ENCODE data around the gene PSTPIP1. TPM values are rescaled to one million over a fixed set of nuclear protein-coding genes. Genes with fewer than 3 reads are reported as not detected.

PSTPIP1 gene
- total and polyA plus RNA-seq, 2 of the 4 experiments (the other 2 are of a cell fraction) = 0.36 to 1.1 TPM

DNA sequence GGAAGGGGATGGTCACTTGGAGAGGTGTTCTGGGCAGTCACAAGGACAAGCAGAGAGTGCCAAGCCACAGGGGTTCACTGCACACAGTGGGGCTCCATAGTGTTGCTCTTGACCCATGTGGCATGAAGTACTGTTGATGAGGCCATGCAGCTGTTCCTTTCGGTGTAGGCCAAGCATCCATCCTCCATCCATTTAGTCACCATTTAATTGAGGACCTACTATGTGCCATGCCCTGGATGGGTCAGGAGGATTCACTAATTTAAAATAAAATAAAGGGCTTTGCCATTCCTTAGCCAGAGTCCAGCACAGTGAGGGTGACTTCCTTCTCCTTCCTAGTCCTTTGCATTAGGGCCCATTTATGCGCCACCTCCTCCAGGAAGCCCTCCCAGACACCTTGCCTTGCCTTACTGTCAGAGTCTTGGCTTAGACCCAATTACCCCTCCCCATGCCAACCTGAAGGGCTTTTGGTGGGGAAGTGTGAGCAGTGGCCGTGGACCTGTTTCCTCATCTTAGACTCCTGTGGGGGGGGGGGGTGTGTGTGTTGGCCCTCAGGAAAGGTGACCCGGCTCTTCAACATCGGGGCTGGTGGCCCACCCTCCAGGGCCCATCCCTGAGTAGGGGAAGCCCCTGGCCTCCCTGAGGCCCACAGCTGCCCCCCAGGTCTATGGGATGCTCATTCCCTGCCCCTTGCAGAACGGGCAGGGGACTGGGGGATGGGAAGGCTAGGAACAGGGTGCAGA lies 25.6 kb downstream of the PSTPIP1 start:
- Histone ChIP-seq H3K9ac (ENCODE audit: low read depth, low read length) (no peak overlapping the region), H3K9me3 (ENCODE audit: control insufficient read depth, insufficient read depth, low read length) (no peaks in the 10 kb centered on the region), H3K56ac (ENCODE audit: extremely low read depth, insufficient read depth, low read length) (no peak overlapping the region), H3K14ac (replicated peaks; ENCODE audit: low read depth, low read length) (peak overlapping the region; percentile 78), H3K18ac (ENCODE audit: low read depth, low read length) (no peak overlapping the region), H3K4me3 (ENCODE audit: insufficient read depth, low read depth, low read length) (no peak overlapping the region), H3K23ac (ENCODE audit: low read depth, low read length) (no peak overlapping the region), H4K8ac (ENCODE audit: low read depth in 2 of 2, low read length in 2 of 2) (peak overlapping the region; percentile 55 to 66; a peak in 2 of 4 replicates), H3K79me1 (ENCODE audit: low read depth in 1 of 2, low read length in 2 of 2) (no peaks in the 10 kb centered on the region), H3K9me1 (ENCODE audit: insufficient read depth, low read length) (peaks cover 14% of the 10 kb centered on the region), H2BK5ac (ENCODE audit: low read depth, low read length, poor library complexity, severe bottlenecking) (no peak overlapping the region), H4K91ac (ENCODE audit: insufficient read depth, low read depth, low read length) (peak overlapping the region; percentile 91), H3K4me2 (ENCODE audit: low read depth, low read length) (no peak overlapping the region), H2AK9ac (replicated peaks; ENCODE audit: low read depth, low read length, poor library complexity) (peak overlapping the region; percentile 60), H3K27ac (ENCODE audit: insufficient read depth, low read length) (no peak overlapping the region), H3K27me3 (ENCODE audit: control insufficient read depth, insufficient read depth, low read length) (peaks cover 3% of the 10 kb centered on the region; the same call in 1 of the 2 replicates), H2BK20ac (ENCODE audit: low read depth, low read length) (peak overlapping the region; percentile 81), H4K5ac (ENCODE audit: low read depth, low read length) (no peak overlapping the region), H3K4ac (ENCODE audit: low read depth, low read length) (peak overlapping the region; percentile 90), H2BK120ac (ENCODE audit: low read depth, low read length) (peak overlapping the region; percentile 95), H2BK15ac (ENCODE audit: low read depth, low read length) (peak overlapping the region; percentile 75; the same call in 2 of the 3 replicates), H3K4me1 (ENCODE audit: control insufficient read depth, insufficient read depth, low read length) (peaks cover 12% of the 10 kb centered on the region), H3K36me3 (ENCODE audit: control insufficient read depth, insufficient read depth, low read length) (no peaks in the 10 kb centered on the region), H2AFZ (replicated peaks; ENCODE audit: low read length, poor library complexity) (peak overlapping the region; percentile 40), H4K20me1 (ENCODE audit: insufficient read depth, low read length) (no peaks in the 10 kb centered on the region), H2AK5ac (ENCODE audit: low read depth, low read length) (peak overlapping the region; percentile 97; the same call in 1 of the 2 replicates)
- ChIA-PET POLR2A (ENCODE audit: unreplicated experiment) (interaction anchor here (0.6 kb wide), 1 partner anchor 33 kb away, joined by 4 read pairs; no protein-coding TSS in a partner anchor), CTCF (no interaction called here)
- intact Hi-C loops (cut with micrococcal nuclease) (no loop called here), dilution Hi-C loops (cut with HindIII; ENCODE audit: low sequenced_read_pairs, unreplicated experiment) (no loop called here), in situ Hi-C loops (cut with MboI; ENCODE audit: low sequenced_read_pairs) (loop anchor here (10.0 kb wide), 1 partner anchor 524 kb away; no protein-coding TSS in a partner anchor)
- DNase-seq (no peak), ATAC-seq (ENCODE audit: low read depth) (no peak)
- BruUV-seq (replicated peaks) = no TSS peak
- TF ChIP-seq SMC3 (IDR thresholded peaks at IDR 0.05; ENCODE audit: low read depth, low read length) (no peak), MAFK (IDR thresholded peaks at IDR 0.05; ENCODE audit: low read depth, low read length) (no peak), RCOR1 (IDR thresholded peaks at IDR 0.05; ENCODE audit: insufficient replicate concordance, low read length) (no peak), RAD21 (IDR thresholded peaks at IDR 0.05; ENCODE audit: low read length) (no peak), USF2 (IDR thresholded peaks at IDR 0.05; ENCODE audit: low read depth, low read length) (no peak), RFX5 (IDR thresholded peaks at IDR 0.05; ENCODE audit: low read depth, low read length) (no peak), MXI1 (IDR thresholded peaks at IDR 0.05; ENCODE audit: borderline replicate concordance, low read depth, low read length) (no peak), FOS (IDR thresholded peaks at IDR 0.05; ENCODE audit: low read depth, low read length) (no peak), CEBPB (IDR thresholded peaks at IDR 0.05; ENCODE audit: low read depth, low read length) (no peak), BHLHE40 (IDR thresholded peaks at IDR 0.05; ENCODE audit: low read depth, low read length) (no peak), CHD1 (IDR thresholded peaks at IDR 0.05; ENCODE audit: low read depth, low read length) (no peak)
- TF ChIP-seq, protein P1, sequence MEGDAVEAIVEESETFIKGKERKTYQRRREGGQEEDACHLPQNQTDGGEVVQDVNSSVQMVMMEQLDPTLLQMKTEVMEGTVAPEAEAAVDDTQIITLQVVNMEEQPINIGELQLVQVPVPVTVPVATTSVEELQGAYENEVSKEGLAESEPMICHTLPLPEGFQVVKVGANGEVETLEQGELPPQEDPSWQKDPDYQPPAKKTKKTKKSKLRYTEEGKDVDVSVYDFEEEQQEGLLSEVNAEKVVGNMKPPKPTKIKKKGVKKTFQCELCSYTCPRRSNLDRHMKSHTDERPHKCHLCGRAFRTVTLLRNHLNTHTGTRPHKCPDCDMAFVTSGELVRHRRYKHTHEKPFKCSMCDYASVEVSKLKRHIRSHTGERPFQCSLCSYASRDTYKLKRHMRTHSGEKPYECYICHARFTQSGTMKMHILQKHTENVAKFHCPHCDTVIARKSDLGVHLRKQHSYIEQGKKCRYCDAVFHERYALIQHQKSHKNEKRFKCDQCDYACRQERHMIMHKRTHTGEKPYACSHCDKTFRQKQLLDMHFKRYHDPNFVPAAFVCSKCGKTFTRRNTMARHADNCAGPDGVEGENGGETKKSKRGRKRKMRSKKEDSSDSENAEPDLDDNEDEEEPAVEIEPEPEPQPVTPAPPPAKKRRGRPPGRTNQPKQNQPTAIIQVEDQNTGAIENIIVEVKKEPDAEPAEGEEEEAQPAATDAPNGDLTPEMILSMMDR (conservative IDR thresholded peaks at IDR 0.05; ENCODE audit: low read depth, low read length) = no peak
- TF ChIP-seq, protein P2, sequence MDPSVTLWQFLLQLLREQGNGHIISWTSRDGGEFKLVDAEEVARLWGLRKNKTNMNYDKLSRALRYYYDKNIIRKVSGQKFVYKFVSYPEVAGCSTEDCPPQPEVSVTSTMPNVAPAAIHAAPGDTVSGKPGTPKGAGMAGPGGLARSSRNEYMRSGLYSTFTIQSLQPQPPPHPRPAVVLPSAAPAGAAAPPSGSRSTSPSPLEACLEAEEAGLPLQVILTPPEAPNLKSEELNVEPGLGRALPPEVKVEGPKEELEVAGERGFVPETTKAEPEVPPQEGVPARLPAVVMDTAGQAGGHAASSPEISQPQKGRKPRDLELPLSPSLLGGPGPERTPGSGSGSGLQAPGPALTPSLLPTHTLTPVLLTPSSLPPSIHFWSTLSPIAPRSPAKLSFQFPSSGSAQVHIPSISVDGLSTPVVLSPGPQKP (IDR thresholded peaks at IDR 0.05; ENCODE audit: borderline replicate concordance, low read depth, low read length) = no peak
- WGBS, 2 experiments (ENCODE audit: extremely low coverage in 2 of 2, insufficient read length in 1 of 2) = no CpG with 5 or more reads among the region's 6 CpGs
